Activated CD8-positive, alpha-beta memory T cell treated with anti-CD3 and anti-CD28 coated beads for 36 hours (primary cell): Measurements from ENCODE around the gene DRAM1. TPM values are rescaled to one million over a fixed set of nuclear protein-coding genes. Genes with fewer than 3 reads are reported as not detected.
"Not testable (repeated sequence)": the region's sequence is repeated elsewhere in the genome, so short reads cannot be mapped to it uniquely, and the experiment has no call there.

Experiments used
- CTCF ChIA-PET: fragments of 350-600 bp; sonication (Branson Sonifier 250); formaldehyde crosslinking; loops from one replicate; lab custom pipeline; 2021; ENCODE audit warnings: antibody characterized with exemption; lab: Charles Lee
- POLR2A ChIA-PET: fragments of 350-600 bp; sonication (Branson Sonifier 250); formaldehyde crosslinking; loops from one replicate; lab custom pipeline; 2021; ENCODE audit warnings: antibody characterized with exemption; lab: Charles Lee
- total RNA-seq, 2 experiments: library from RNA; stranded (reverse); gene quantifications; one replicate each; pipeline ENCODE4 v1.2.3, GENCODE V29; 2021

Gene DRAM1
- total RNA-seq, 2 experiments from 2014 or later: 4.9 to 6.0 TPM

DNA sequence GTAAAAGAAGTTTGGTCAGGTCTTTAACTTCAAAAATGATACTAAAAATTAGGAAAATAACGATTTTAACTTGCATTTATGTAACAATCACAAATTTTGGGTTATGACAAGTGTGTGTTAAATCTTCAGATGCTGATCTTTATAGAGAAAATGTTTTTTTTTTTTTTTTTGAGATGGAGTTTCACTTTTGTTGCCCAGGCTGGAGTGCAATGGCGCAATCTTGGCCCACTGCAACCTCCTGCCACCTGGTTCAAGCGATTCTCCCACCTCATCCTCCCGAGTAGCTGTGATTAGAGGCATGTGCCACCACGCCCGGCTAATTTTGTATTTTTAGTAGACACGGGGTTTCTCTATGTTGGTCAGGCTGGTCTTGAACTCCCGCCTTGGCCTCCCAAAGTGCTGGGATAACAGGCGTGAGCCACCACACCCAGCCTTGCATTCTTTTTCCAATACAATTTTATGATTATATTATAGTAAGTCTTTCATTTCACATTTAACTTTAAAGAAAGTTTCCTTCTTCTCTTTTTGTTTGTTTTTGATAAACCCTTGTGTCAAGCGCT is 7.5 kb downstream of the DRAM1 start:
- CTCF ChIA-PET: not testable (repeated sequence)

DNA sequence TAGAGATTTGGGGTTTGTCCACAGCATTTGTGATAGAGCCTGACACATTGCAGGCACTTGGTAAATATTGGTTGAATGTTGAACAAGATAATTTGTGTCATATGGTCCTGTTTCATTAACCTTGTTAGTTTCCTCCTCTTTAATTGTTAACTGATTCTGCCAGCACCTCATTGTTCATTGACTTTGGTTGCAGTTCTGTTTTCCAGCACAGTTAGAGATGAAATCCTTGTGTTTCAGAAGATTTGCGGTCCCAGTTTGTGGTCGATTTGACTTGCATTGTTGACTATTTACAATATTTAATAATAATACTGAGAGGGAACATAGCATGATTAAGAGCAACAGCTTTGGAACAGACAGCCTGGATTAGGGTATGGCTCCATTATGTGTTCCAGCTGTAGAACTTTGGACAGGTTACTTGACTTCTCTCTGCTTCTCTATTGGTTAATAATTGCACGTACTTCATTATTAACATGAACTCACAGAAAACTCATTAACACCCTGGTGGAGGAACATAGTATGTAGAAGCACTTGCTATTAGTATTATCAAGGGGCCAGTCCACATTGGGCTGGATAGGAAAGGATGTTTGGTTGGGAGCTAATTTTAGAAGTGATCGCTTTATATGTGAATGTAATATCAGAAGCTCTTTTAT is 8.7 kb downstream of the DRAM1 start:
- ChIA-PET POLR2A (no interaction called here), CTCF (interaction anchor here (0.5 kb wide), 1 partner anchor 17 kb away, joined by 3 read pairs; no protein-coding TSS in a partner anchor)

More for the DNA sequence above, 7.5 kb downstream of the DRAM1 start:
- POLR2A ChIA-PET: not testable (repeated sequence)

DNA sequence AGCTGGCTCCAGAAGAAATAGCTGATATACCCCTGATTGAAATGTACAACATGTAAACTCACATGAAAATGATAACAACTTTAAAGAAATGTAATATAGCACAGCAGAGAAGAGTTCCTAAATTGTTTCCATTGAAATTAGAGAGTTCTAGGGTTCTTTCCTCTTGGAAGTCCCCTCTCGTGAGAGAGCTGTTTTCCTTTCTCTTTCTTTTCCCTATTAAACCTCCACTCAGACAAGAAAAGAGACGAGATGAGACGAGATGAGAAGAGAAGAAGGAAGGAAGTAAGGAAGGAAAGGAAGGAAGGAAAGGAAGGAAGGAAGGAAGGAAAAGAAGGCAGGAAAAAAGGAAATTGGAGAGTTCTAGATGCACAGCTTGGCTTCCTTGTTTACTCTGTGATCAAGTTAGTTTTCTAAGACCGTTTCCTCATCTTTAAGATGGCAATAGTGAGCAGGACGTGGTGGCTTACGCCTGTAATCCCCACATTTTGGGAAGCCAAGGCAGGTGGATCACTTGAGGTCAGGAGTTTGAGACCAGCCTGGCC is 11.9 kb downstream of the DRAM1 start:
- POLR2A ChIA-PET: no interaction called here
- CTCF ChIA-PET: interaction anchor here (0.7 kb wide), 1 partner anchor 22 kb away, joined by 4 read pairs; no protein-coding TSS in a partner anchor

DNA sequence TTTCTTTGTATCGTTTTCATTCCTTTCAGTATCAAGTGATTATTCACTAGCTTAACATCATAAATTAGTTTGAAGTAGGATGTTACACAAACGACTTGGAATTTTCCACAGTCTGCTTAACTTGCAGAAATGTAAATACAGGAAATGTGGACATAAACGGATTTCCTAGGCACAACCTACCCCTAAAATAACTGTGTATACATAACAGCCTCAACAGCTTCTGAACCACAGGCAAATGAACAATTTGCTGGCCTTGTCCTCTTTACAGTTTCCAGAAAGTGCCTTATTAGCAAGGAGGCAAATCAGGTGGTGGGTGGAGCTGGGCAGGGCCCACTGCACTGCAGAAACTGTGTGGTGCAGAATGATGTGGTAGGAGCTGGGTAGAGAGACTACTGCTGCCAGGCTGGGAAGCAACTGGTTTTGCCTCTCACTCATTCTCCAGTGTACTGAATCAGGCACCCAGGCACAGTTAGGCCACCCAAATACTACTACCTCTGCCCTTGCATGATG is 14.1 kb downstream of the DRAM1 start:
- ChIA-PET POLR2A (no interaction called here), CTCF (no interaction called here)

DNA sequence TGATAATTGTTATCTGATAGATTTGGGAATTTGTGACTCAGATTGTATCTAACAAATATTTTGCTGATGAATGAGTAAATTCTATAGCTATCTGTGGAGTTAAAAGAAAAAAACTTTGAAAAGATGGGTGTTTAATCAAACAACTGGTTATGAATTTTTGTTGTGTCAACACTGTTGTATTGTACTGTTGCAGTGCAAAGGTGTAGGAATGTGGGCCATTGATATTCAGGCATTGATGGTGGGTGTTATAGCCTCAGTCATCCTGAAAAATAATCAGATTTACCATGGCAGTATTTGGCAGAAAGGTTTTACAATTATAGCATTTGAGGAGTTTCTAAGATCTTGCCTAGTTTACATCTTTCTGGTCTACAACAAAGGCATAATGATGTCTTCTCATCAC is 15.4 kb downstream of the DRAM1 start:
- ChIA-PET POLR2A (no interaction called here), CTCF (no interaction called here)

DNA sequence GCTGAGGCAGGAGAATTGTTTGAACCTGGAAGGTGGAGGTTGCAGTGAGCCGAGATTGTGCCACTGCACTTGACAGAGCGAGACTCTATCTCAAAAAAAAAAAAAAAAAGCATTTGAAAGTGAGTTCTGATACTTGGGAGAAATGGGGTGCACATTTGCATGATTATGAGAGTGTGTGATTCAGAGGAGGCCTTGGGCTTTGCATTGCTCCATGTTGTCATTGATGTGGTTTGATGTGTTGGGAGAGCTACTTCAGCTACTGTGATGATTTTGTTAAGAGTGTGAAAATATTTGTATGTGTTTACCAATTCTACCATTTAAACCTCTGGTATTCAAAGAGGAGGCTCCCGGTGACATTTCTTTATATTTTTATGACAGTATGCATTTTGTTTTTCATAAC is 24.4 kb downstream of the DRAM1 start:
- ChIA-PET POLR2A (no interaction called here), CTCF (interaction anchor here (0.7 kb wide), 2 partner anchors 149 to 635 kb away, joined by 3 to 4 read pairs; no protein-coding TSS in a partner anchor)

DNA sequence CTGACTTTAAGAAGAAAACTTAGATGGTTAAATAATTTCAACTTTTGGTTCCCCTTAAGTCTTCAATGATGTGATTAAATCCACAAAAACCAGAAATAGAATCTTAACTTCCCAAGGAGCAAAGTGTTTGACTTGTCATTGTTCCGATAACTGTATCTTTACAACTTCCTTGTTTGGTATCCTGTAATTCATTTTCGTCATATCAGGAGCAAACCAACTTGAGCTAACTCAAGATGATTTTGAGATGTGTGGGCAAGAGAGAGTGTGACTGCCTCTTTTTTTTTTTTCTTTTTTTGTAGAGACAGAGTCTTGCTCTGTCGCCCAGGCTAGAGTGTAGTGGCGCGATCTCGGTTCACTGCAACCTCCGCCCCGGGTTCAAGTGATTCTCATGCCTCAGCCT is 25.3 kb downstream of the DRAM1 start:
- CTCF ChIA-PET: no interaction called here
- POLR2A ChIA-PET: no interaction called here

DNA sequence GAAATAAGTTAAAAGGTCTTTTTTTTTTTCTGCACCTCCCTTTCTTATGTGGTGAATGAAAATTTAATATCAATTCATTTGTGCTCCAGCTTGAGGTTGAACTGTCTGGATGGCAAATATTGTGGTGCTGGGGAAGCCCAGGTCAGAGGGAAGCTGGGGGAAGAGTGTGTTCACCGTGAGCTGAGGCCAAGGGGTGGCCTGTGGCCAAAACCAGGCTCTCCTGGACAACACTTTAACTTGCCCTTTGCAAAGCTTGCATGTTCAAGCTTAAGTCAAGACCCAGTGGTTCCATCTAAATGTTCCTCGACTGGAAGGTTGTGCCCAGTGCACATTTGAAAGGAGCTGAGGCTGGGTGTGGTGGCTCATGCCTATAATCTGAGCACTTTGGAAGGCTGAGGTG is 28.8 kb downstream of the DRAM1 start:
- ChIA-PET CTCF (interaction anchor here (0.6 kb wide), 1 partner anchor 99 kb away, joined by 4 read pairs; no protein-coding TSS in a partner anchor), POLR2A (interaction anchor here (0.6 kb wide), 1 partner anchor 122 kb away, joined by 4 read pairs; no protein-coding TSS in a partner anchor)

DNA sequence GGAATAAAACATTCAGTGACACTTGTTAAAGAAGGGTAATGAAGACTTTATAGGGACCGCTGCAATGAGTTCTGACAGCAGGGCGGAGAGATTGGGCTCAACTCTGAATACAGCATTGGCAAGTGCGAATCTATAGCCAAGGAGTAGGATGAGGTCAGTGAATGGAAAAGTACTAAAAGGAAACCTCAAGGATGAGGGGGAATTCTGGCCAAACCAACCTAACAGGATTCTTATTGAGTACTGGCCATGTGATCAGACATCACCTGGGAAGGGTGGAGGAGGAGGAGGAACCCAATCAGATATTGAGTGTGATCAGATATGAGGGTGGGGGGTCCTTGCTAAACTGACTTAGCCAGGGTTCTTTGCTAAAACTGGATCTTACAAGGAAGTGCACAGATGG is 31.0 kb downstream of the DRAM1 start:
- ChIA-PET CTCF (no interaction called here), POLR2A (no interaction called here)

DNA sequence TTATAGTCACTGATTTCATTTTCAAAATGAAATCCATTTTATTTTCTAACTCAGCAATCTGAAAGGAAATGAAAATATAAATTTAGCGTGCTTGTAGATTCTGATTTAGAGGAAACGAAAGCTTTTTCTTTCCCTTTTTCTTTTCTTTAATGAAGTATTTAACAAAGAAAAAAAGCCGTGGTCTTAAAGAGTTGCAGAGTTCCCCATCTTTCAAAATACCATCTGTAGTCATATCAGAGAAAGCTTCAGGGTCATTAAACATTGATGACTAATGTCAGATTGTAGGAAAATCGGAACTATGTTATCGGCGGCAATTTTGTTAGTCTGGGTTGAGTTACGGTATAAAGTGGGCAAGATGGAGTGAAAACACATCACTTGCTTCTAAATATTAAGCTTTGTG is 32.3 kb downstream of the DRAM1 start:
- CTCF ChIA-PET: interaction anchor here (0.6 kb wide), 1 partner anchor 1676 kb away, joined by 3 read pairs; no protein-coding TSS in a partner anchor
- POLR2A ChIA-PET: no interaction called here

DNA sequence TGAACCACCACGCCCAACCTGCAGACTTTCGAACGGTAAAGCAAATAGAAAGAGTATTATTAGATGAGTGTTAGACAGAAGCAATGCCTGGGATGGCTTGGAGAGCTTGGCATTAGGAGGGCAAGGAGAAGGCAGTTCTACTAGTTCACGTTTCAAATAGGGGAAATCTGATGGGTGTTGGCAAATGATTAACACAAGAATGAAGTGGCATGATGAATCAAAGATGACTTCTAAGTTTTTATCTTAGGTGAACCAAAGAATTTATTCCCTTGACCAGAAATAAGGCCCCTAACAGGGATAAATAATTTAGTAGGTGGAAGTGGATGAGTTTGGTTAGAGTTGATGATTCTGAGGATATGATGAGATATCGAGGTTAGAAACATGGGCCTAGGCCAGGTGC is 38.5 kb downstream of the DRAM1 start:
- ChIA-PET POLR2A (no interaction called here), CTCF (no interaction called here)

DNA sequence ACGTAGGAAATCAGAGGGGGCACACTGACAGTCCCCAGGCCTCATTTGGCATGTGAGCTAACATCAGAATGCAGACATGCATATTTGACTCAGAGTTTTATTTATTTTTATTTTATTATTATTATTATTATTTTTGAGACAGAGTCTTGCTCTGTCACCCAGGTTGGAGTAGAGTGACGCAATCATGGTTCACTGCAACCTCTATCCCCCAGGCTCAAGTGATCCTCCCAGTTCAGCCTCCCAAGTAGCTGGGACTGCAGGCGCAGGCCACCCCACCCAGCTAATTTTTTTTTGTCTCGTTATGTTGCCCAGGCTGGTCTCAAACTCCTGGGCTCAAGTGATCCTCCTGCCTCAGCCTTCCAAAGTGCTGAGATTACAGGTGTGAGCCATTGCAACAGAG is 41.4 kb downstream of the DRAM1 start:
- CTCF ChIA-PET: interaction anchor here (0.9 kb wide), 1 partner anchor 79 kb away, joined by 3 read pairs; no protein-coding TSS in a partner anchor
- POLR2A ChIA-PET: not testable (repeated sequence)

DNA sequence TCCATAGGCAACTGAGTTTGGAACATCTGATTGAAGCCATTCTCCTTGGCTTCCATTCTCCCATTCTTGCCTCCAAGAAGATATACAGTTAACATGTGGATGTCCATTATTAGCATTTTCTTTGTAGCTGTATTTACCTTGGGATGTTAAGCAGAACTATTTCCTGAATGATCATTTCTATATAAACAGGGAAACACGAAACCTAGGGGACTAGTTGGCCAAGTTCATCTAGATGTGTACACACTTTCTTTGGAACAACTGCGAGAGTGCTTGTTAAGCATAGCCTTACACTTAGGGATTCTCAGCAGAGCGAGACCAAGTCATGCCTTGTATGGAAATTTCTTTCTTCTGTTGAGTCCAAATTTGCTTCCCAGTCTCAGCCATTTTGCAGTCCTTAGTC is 42.1 kb downstream of the DRAM1 start:
- ChIA-PET POLR2A (no interaction called here), CTCF (interaction anchor here (0.9 kb wide), 1 partner anchor 79 kb away, joined by 3 read pairs; no protein-coding TSS in a partner anchor)

DNA sequence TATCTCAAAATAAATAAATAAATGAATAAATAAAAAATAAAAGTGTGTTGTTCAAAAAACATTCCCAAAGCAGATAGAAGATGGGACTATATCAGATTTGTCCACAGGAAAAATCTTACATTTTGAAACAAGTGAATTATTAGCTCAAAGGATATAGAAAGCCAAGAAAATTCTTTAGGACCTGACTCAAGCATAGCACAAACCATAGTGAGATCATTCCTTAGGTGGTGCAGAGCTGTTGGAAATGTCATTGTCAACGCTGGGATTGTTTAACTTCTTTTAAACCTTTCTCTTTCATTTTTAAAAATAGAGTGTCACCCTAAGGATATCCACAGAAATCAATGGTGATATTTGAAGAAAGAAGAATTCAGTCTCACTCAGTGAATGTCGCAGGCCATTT is 43.5 kb downstream of the DRAM1 start:
- ChIA-PET CTCF (no interaction called here), POLR2A (interaction anchor here (0.6 kb wide), 1 partner anchor 49 kb away, joined by 3 read pairs; no protein-coding TSS in a partner anchor)

DNA sequence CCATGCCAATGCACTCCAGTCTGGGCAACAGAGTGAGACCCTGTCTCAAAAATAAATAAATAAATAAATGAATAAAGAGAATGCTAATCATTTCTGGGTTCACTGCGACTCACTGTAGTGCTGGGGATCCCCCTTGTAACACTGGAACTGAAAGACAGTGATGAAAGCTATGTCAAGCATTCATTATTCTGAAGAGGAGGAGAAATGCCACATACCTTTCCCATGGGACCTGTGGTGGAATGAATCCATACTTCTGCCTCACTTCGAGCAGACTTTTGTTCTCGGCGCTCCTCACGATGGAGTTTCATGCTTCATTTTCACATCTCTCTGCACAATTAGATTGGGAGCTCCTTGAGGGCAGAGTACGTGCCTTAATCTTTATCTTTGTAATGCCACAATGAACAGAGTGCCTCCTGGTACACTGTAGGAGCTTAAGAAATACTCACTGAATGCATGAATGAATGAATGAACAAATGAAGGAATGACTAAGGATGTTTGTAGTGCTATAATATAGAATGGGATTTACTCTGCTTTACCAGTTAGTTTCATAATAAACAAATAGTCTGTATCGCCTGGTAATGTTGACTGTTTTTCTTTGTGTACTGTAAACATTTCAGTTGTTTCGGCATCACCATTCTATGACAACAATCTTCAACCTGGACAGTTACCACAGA is 45.8 kb downstream of the DRAM1 start:
- ChIA-PET CTCF (no interaction called here), POLR2A (no interaction called here)

DNA sequence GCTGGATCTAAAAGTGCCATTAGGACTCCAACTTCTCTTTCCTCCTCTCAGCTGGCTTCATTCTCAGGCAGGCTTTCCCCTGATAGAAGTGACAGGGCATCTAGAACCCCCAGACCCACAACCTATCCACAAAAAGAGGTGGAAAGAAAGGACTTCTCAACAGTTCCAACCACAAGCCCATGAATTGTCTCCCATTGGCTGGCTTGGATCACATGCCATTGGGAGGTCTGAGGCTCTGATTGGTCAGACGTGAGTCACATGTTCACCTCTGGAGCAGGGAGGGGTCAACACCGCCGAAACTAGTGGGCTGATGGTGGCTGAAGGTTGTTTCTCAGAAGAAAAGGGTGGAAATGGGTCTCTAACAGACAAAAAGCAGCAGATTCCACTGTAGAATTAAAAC is 47.2 kb downstream of the DRAM1 start:
- ChIA-PET CTCF (no interaction called here), POLR2A (no interaction called here)

DNA sequence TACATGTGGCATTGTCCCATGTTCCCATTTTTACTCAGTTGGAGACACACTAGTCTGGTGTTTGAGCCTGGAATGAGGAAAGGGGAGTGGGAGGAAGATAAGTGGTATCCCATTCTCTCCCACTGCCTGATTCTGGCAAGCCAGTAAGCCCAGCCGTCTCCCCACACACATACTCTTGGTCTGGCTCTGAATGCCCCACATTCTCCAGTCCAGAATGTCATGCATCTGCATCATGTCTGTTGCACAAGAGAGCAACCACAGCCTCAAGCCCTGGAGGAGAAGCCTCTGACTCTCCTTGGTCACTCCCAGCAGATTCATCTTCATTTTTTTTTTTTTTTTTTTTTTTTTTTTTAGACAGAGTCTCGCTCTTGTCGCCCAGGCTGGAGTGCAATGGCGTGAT is 48.0 kb downstream of the DRAM1 start:
- ChIA-PET POLR2A (interaction anchor here (0.7 kb wide), 1 partner anchor 132 kb away, joined by 6 read pairs; no protein-coding TSS in a partner anchor), CTCF (no interaction called here)

DNA sequence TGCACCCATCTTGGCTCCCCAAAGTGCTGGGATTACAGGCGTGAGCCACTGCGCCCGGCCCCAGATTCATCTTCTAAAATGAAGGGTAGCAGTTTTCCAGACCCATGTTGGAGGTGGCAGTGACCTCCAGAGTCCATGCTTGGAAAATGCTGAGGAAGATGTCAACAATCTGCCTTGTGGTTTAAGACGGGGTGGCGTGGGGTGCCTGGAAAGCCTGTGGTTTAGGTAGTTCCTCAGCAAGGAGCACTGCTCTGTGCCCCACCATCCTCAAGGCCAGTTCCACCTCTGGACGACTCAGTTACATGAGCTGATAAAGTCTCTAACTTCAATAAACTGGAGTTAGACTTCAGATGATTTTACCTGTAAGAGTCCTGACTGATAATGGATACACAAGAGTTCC is 48.6 kb downstream of the DRAM1 start:
- ChIA-PET POLR2A (interaction anchor here (0.7 kb wide), 1 partner anchor 133 kb away, joined by 6 read pairs; no protein-coding TSS in a partner anchor), CTCF (no interaction called here)

DNA sequence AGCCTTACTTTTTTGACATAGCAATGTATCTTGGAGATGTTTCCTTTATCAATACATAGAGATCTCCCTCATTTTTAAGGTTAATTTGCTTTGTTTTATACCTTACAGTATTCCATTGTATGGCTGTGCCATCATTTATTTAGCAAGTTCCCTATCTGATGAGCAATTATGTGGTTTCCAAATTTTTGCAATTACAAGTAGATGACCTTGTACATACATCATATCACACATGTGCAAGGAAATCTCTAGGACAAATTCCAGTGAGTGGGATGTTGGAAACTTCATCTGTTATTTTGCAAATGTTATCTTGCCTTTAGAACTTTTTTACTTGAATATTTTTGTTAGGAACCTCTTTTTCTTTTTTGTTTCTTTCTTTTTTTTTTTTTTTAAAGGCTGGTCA is 49.7 kb downstream of the DRAM1 start:
- ChIA-PET POLR2A (no interaction called here), CTCF (no interaction called here)

DNA sequence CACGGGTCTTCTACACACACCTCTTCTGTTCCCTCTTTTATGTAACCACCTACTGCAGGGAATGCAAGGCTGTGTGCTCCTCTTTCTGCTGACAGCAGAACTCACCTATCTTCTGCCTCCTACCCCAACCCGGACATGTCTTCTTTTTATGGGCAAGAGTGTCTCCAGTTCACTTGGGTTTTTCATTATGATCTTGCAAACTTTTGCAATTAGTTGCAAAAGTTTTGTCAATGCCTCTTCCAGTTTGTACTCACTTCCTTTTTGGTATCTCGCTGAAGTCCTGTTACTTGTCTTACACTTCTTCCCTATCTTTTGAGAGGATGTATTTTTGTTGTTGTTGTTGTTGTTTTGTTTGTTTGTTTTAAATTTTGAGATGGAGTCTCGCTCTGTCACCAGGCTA is 50.6 kb downstream of the DRAM1 start:
- POLR2A ChIA-PET: interaction anchor here (0.6 kb wide), 1 partner anchor 134 kb away, joined by 4 read pairs; no protein-coding TSS in a partner anchor

More for the DNA sequence above, 50.6 kb downstream of the DRAM1 start:
- CTCF ChIA-PET: no interaction called here
